ENCODE data around the gene NPC1. TPM values are rescaled to one million over a fixed set of nuclear protein-coding genes. Genes with fewer than 3 reads are reported as not detected.
A peak's percentile ranks its signal among the peaks of the same experiment; 100 is the strongest.

The NPC1 gene
- total RNA-seq, 1 donor = 51.3 TPM

DNA sequence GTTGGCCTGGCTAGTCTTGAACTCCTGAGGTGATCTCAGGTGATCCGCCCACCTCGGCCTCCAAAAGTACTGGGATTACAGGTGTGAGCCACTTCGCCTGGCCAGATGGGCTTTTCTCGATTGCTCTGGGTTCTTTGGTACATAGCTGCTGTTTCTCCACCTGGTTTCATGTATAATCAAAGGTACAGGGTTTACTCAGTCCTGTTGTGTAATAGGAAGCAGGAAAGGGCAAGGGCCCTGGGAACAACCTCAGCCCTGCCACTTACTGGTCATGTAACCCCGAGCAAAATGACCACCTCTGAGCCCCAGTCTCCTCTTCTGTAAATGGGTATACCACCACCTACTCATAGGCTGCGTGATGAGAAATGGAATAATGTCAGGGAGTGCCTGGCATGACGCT is 49.0 kb downstream of the NPC1 start:
- no peak overlapping the region for H3K4me3 ChIP-seq (ENCODE audit: low read depth, low read length)
- DNase-seq (ENCODE audit: low read depth) = no peak
- TF ChIP-seq, protein P1, sequence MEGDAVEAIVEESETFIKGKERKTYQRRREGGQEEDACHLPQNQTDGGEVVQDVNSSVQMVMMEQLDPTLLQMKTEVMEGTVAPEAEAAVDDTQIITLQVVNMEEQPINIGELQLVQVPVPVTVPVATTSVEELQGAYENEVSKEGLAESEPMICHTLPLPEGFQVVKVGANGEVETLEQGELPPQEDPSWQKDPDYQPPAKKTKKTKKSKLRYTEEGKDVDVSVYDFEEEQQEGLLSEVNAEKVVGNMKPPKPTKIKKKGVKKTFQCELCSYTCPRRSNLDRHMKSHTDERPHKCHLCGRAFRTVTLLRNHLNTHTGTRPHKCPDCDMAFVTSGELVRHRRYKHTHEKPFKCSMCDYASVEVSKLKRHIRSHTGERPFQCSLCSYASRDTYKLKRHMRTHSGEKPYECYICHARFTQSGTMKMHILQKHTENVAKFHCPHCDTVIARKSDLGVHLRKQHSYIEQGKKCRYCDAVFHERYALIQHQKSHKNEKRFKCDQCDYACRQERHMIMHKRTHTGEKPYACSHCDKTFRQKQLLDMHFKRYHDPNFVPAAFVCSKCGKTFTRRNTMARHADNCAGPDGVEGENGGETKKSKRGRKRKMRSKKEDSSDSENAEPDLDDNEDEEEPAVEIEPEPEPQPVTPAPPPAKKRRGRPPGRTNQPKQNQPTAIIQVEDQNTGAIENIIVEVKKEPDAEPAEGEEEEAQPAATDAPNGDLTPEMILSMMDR (IDR thresholded peaks at IDR 0.05; ENCODE audit: insufficient read depth, low read length) = no peak

DNA sequence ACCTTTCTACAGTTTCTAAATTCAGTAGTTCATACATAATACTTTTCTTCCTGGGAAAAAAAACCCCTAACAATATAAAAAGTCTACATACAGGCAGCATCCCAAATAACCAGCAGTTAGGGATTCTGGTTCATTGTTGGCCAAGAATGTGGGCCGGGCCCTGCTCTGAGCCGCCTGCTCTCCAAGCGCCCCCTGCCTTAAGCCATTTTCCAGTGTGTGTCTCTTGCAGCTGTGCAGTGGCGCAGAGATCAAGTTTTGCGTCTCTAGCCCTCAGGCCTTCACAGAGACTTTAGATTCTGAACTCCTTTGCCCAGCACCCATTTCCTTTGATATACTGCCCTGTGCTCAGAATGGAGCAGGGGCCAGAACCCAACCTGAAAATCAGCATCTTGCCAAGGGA is 50.1 kb downstream of the NPC1 start:
- TF ChIP-seq, protein P1 (IDR thresholded peaks at IDR 0.05; ENCODE audit: insufficient read depth, low read length) = no peak
- no peak overlapping the region for H3K4me3 ChIP-seq (ENCODE audit: low read depth, low read length)
- DNase-seq (ENCODE audit: low read depth) = no peak

DNA sequence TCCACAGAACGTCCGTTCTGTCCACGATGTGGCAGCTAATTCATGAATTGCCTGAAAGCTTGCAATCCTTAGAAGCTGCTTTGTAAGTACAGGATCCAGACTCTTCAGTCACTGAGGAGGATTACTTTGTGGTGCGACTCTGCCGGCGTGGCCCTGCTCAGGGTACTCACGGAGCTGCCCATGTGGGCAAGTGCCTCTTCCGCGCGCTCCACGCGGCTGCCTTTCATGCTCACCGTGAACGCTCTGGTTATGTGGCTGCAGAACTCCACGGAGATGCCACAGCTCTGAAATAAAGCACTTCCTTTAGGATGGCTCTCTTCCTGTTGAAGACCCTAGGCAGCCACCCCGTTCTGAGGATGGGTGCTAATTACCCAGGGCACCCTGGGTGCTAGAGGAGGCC is 52.0 kb downstream of the NPC1 start:
- TF ChIP-seq, protein P1 (IDR thresholded peaks at IDR 0.05; ENCODE audit: insufficient read depth, low read length) = no peak
- no peak for DNase-seq (ENCODE audit: low read depth)
- no peak overlapping the region for H3K4me3 ChIP-seq (ENCODE audit: low read depth, low read length)

- TF ChIP-seq, protein P1 (IDR thresholded peaks at IDR 0.05; ENCODE audit: insufficient read depth, low read length) = no peak
- H3K4me3 ChIP-seq (ENCODE audit: low read depth, low read length) = no peak overlapping the region
- peak; percentile 11 for DNase-seq (ENCODE audit: low read depth)
These were observed 53.5 kb downstream of the NPC1 start for GRCh38 chr18:23532848-23533247.

- no peak overlapping the region for H3K4me3 ChIP-seq (ENCODE audit: low read depth, low read length)
- TF ChIP-seq, protein P1 (IDR thresholded peaks at IDR 0.05; ENCODE audit: insufficient read depth, low read length) = no peak
- no peak for DNase-seq (ENCODE audit: low read depth)
These were observed 54.4 kb downstream of the NPC1 start for GRCh38 chr18:23531912-23532311.

GRCh38 chr18:23530195-23530594 is 56.1 kb downstream of the NPC1 start:
- no peak overlapping the region for H3K4me3 ChIP-seq (ENCODE audit: low read depth, low read length)
- no peak for DNase-seq (ENCODE audit: low read depth)
- TF ChIP-seq, protein P1 (IDR thresholded peaks at IDR 0.05; ENCODE audit: insufficient read depth, low read length) = no peak

DNA sequence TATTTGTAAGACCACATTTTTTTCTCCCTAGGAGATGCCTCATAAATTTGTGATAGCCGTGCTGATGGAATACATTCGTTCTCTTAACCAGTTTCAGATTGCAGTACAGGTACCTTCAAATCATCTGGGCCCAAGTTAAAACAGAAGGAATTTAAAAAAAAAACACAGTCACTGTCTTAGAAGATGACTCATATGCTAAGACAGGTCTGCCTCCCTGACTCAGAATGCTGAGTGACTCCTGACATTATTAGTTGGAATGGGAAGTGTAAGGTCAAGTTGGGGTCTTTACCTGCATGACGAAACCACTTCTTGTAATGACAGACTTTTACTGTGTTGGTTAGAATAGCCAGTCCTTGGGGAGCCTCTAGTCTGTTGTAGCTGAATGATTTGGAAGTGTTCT is 56.7 kb downstream of the NPC1 start:
- no peak overlapping the region for H3K4me3 ChIP-seq (ENCODE audit: low read depth, low read length)
- TF ChIP-seq, protein P1 (IDR thresholded peaks at IDR 0.05; ENCODE audit: insufficient read depth, low read length) = no peak
- DNase-seq (ENCODE audit: low read depth) = peak; percentile 32

All from fibroblast of the aortic adventitia (primary cell).